ENCODE results near the gene TRAPPC2L.

Gene TRAPPC2L

GRCh38 chr16:88810166-88810911 lies 46.6 kb upstream of the TRAPPC2L start:
- H3K4me3 ChIP-seq (ENCODE audit: low read depth in 1 of 2, low read length in 1 of 2): peak overlapping the region in 1 of 2 experiments; percentile 85
- peaks cover 33 to 40% of the 10 kb centered on the region in 2 experiments for H3K4me1 ChIP-seq (ENCODE audit: control insufficient read depth in 1 of 2, insufficient read depth in 1 of 2, low read depth in 1 of 2, low read length in 1 of 2)
- no peaks in the 10 kb centered on the region for H3K9me3 ChIP-seq
- H3K36me3 ChIP-seq: peaks cover 26% of the 10 kb centered on the region
- TF ChIP-seq, protein P1, sequence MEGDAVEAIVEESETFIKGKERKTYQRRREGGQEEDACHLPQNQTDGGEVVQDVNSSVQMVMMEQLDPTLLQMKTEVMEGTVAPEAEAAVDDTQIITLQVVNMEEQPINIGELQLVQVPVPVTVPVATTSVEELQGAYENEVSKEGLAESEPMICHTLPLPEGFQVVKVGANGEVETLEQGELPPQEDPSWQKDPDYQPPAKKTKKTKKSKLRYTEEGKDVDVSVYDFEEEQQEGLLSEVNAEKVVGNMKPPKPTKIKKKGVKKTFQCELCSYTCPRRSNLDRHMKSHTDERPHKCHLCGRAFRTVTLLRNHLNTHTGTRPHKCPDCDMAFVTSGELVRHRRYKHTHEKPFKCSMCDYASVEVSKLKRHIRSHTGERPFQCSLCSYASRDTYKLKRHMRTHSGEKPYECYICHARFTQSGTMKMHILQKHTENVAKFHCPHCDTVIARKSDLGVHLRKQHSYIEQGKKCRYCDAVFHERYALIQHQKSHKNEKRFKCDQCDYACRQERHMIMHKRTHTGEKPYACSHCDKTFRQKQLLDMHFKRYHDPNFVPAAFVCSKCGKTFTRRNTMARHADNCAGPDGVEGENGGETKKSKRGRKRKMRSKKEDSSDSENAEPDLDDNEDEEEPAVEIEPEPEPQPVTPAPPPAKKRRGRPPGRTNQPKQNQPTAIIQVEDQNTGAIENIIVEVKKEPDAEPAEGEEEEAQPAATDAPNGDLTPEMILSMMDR (IDR thresholded peaks at IDR 0.05): no peak
- H3K27ac ChIP-seq: peak overlapping the region; percentile 82
- H3K27me3 ChIP-seq: no peaks in the 10 kb centered on the region

GRCh38 chr16:88810912-88811768 lies 45.8 kb upstream of the TRAPPC2L start:
- H3K27ac ChIP-seq: peak overlapping the region; percentile 82
- TF ChIP-seq, protein P1 (IDR thresholded peaks at IDR 0.05): no peak
- no peaks in the 10 kb centered on the region for H3K9me3 ChIP-seq
- peaks cover 33 to 40% of the 10 kb centered on the region in 2 experiments for H3K4me1 ChIP-seq (ENCODE audit: control insufficient read depth in 1 of 2, insufficient read depth in 1 of 2, low read depth in 1 of 2, low read length in 1 of 2)
- H3K36me3 ChIP-seq: peaks cover 34% of the 10 kb centered on the region
- no peaks in the 10 kb centered on the region for H3K27me3 ChIP-seq
- H3K4me3 ChIP-seq (ENCODE audit: low read depth in 1 of 2, low read length in 1 of 2): peak overlapping the region; percentile 85

- TF ChIP-seq, protein P1 (IDR thresholded peaks at IDR 0.05): peak; percentile 38
- Histone ChIP-seq H3K9me3 (no peaks in the 10 kb centered on the region), H3K36me3 (peaks cover 42% of the 10 kb centered on the region), H3K4me1 (ENCODE audit: control insufficient read depth in 1 of 2, insufficient read depth in 1 of 2, low read depth in 1 of 2, low read length in 1 of 2) (peaks cover 33 to 40% of the 10 kb centered on the region in 2 experiments), H3K27ac (peak within 1 kb of the TSS; percentile 82), H3K4me3 (ENCODE audit: low read depth in 1 of 2, low read length in 1 of 2) (peak within 1 kb of the TSS; percentile 85), H3K27me3 (no peaks in the 10 kb centered on the region)
Observed at GRCh38 chr16:88811769-88812512, 45.0 kb upstream of the TRAPPC2L start, which contains the start of gene APRT. TSS of gene APRT (minus strand) at chr16:88811928. CDS start at chr16:88811899, 29 bp downstream.

GRCh38 chr16:88812513-88813268 lies 44.2 kb upstream of the TRAPPC2L start:
- peaks cover 33 to 40% of the 10 kb centered on the region in 2 experiments for H3K4me1 ChIP-seq (ENCODE audit: control insufficient read depth in 1 of 2, insufficient read depth in 1 of 2, low read depth in 1 of 2, low read length in 1 of 2)
- no peaks in the 10 kb centered on the region for H3K27me3 ChIP-seq
- H3K4me3 ChIP-seq (ENCODE audit: low read depth in 1 of 2, low read length in 1 of 2): peak overlapping the region; percentile 85
- H3K27ac ChIP-seq: peak overlapping the region; percentile 82
- peaks cover 49% of the 10 kb centered on the region for H3K36me3 ChIP-seq
- H3K9me3 ChIP-seq: no peaks in the 10 kb centered on the region
- TF ChIP-seq, protein P1 (IDR thresholded peaks at IDR 0.05): no peak

Data from neutrophil (primary cell).